HCT116 (cell line): ENCODE measurements around the gene ADRA2A. TPM values are rescaled to one million over a fixed set of nuclear protein-coding genes. Genes with fewer than 3 reads are reported as not detected.

Experiments
- ATAC-seq: fragments of 200-7000 bp; cut with Tn5 transposase; 2 replicates; pipeline ENCODE4 v1.9.1; 2020; ENCODE audit warnings: mild to moderate bottlenecking, moderate library complexity
- BruUV-seq: library from RNA; stranded (reverse); fragments of 400-500 nt; replicated peaks from 2 replicates; lab custom pipeline; 2021; lab: Mats Ljungman, UMichigan
- CTCF ChIA-PET: fragments of 300-600 bp; sonication (Branson Sonifier 250); formaldehyde crosslinking; loops from one replicate; lab custom pipeline; 2021; ENCODE audit warnings: antibody characterized with exemption; lab: Charles Lee
- POLR2A ChIA-PET: fragments of 300-600, 350-600 bp; sonication (Branson Sonifier 250); formaldehyde crosslinking; loops from one replicate; lab custom pipeline; 2021; ENCODE audit warnings: antibody characterized with exemption; lab: Charles Lee
- RAD21 ChIA-PET, 2 experiments: fragments of 300-600 bp; sonication (Branson Sonifier 250); formaldehyde crosslinking; loops; one replicate each; lab custom pipeline; 2023; ENCODE audit warnings: low total read pairs in 2 of 2; ENCODE audit not compliant: uncharacterized antibody in 2 of 2, unreplicated experiment in 2 of 2, low non-redundant PET in 1 of 2; lab: Charles Lee
- DNase-seq: peaks from one replicate; pipeline ENCODE4 v3.0.0-alpha.2; 2010; ENCODE audit warnings: low read depth, low spot score
- H2AFZ ChIP-seq: fragments of 200-600 bp; shearing (Covaris generic), sonication (generic); 2 replicates; pipeline ENCODE4 v1.6.1; 2017; ENCODE audit warnings: low read depth, mixed run types, mixed read lengths, antibody characterized with exemption, low read length; ENCODE audit not compliant: poor library complexity, severe bottlenecking
- H3K27ac ChIP-seq: 2 replicates; pipeline ENCODE4 v1.5.1; 2012; ENCODE audit warnings: low read depth, low read length
- H3K27me3 ChIP-seq: fragments of 200-600 bp; sonication (generic); 2 replicates; pipeline ENCODE4 v1.6.1; 2016; ENCODE audit warnings: mixed run types, low read length, mixed read lengths; ENCODE audit not compliant: insufficient read depth
- H3K36me3 ChIP-seq, 2 experiments: fragments of 200-500 bp in 1 of 2; fragments of 200-600 bp in 1 of 2; sonication (Bioruptor generic) in 1 of 2; sonication (generic) in 1 of 2; 2 replicates each; pipeline versions ENCODE4 v1.5.1 to v1.6.1; 2014 to 2016; ENCODE audit warnings: low read length in 2 of 2, inconsistent platforms in 1 of 2, mixed read lengths in 1 of 2, mixed run types in 1 of 2; ENCODE audit not compliant: insufficient read depth in 2 of 2, control insufficient read depth in 1 of 2
- H3K4me1 ChIP-seq, 2 experiments: fragments of 200-600 bp in 1 of 2; sonication (generic) in 1 of 2; 2 replicates each; pipeline versions ENCODE4 v1.5.1 to v1.6.1; 2012 to 2017; ENCODE audit warnings: low read length in 2 of 2, inconsistent platforms in 1 of 2, mild to moderate bottlenecking in 1 of 2, mixed read lengths in 1 of 2, mixed run types in 1 of 2, moderate library complexity in 1 of 2; ENCODE audit not compliant: insufficient read depth in 2 of 2, control insufficient read depth in 1 of 2
- H3K4me2 ChIP-seq: fragments of 200-600 bp; sonication (generic); 2 replicates; pipeline ENCODE4 v1.6.1; 2017; ENCODE audit warnings: mixed run types, low read length, mixed read lengths
- H3K4me3 ChIP-seq, 2 experiments: fragments of 200-600 bp in 1 of 2; sonication (generic) in 1 of 2; replicated peaks in 1 of 2; 2 replicates each; pipeline ENCODE4 v1.5.1; 2011 to 2016; ENCODE audit warnings: low read length in 2 of 2, control low read depth in 1 of 2, low read depth in 1 of 2, mild to moderate bottlenecking in 1 of 2, mixed read lengths in 1 of 2, mixed run types in 1 of 2
- H3K79me2 ChIP-seq: fragments of 200-600 bp; sonication (generic); 2 replicates; pipeline ENCODE4 v1.6.1; 2017; ENCODE audit warnings: mild to moderate bottlenecking, mixed run types, low read length, moderate library complexity, mixed read lengths; ENCODE audit not compliant: insufficient read depth
- H3K9ac ChIP-seq: fragments of 200-600 bp; sonication (generic); 2 replicates; pipeline ENCODE4 v1.6.1; 2016; ENCODE audit warnings: low read length, mixed read lengths
- H3K9me2 ChIP-seq: fragments of 200-600 bp; sonication (generic), shearing (Covaris generic); 2 replicates; pipeline ENCODE4 v1.6.1; 2017; ENCODE audit warnings: mixed run types, mild to moderate bottlenecking, moderate library complexity; ENCODE audit not compliant: insufficient read depth
- H3K9me3 ChIP-seq, 2 experiments: fragments of 200-500 bp in 1 of 2; fragments of 200-600 bp in 1 of 2; sonication (Bioruptor generic) in 1 of 2; sonication (generic) in 1 of 2; 2 replicates each; pipeline ENCODE4 v1.6.1; 2014 to 2017; ENCODE audit warnings: low read length in 2 of 2, mixed read lengths in 2 of 2, inconsistent platforms in 1 of 2, low read depth in 1 of 2, mild to moderate bottlenecking in 1 of 2, mixed run types in 1 of 2, moderate library complexity in 1 of 2; ENCODE audit not compliant: control insufficient read depth in 1 of 2, insufficient read depth in 1 of 2
- H4K20me1 ChIP-seq: fragments of 200-600 bp; sonication (generic), shearing (Covaris generic); 2 replicates; pipeline ENCODE4 v1.6.1; 2017; ENCODE audit warnings: mixed run types, mild to moderate bottlenecking, moderate library complexity; ENCODE audit not compliant: insufficient read depth
- EGR1 ChIP-seq: IDR thresholded peaks from 2 replicates; pipeline ENCODE4 v1.6.1; 2012; ENCODE audit warnings: low read depth
- ELF1 ChIP-seq: IDR thresholded peaks from 2 replicates; pipeline ENCODE4 v1.6.1; 2012; ENCODE audit warnings: low read depth, borderline replicate concordance
- EZH2 ChIP-seq: fragments of 200-600 bp; sonication (generic); IDR thresholded peaks from 2 replicates; pipeline ENCODE4 v1.6.1; 2017; ENCODE audit warnings: antibody characterized with exemption, mixed run types
- POLR2A ChIP-seq: IDR thresholded peaks from 2 replicates; pipeline ENCODE4 v1.7.0; 2011; ENCODE audit warnings: borderline replicate concordance; ENCODE audit not compliant: insufficient read depth, insufficient read length; ENCODE audit errors: extremely low read depth
- TCF7L2 ChIP-seq: IDR thresholded peaks from 2 replicates; pipeline ENCODE4 v1.7.0; 2011; ENCODE audit warnings: borderline replicate concordance, inconsistent platforms; ENCODE audit not compliant: insufficient read depth, insufficient read length; ENCODE audit errors: extremely low read depth
- YY1 ChIP-seq: IDR thresholded peaks from 2 replicates; pipeline ENCODE4 v1.6.1; 2011; ENCODE audit warnings: low read length, low read depth, moderate library complexity, mild to moderate bottlenecking; ENCODE audit not compliant: insufficient replicate concordance; ENCODE audit errors: extremely low read depth
- ZFX ChIP-seq: fragments of 450-650 bp; IDR thresholded peaks from 2 replicates; pipeline ENCODE4 v1.6.1; 2017
- intact Hi-C: fragments of 100-400 bp; cut with micrococcal nuclease; formaldehyde crosslinking; loops from 2 replicates; pipeline ENCODE4 v1.10.0; 2022
- total RNA-seq: library from RNA; stranded (reverse); gene quantifications from one replicate; pipeline ENCODE4 v1.2.1, GENCODE V29; 2021; ENCODE audit not compliant: unreplicated experiment
- TF ChIP-seq, protein P1 (sequence below): IDR thresholded peaks from 2 replicates; pipeline ENCODE4 v1.6.1; 2012; ENCODE audit warnings: low read depth
- TF ChIP-seq, protein P2 (sequence below): IDR thresholded peaks from 2 replicates; pipeline ENCODE4 v1.6.1; 2012
- TF ChIP-seq, protein P3 (sequence below): IDR thresholded peaks from 2 replicates; pipeline ENCODE4 v1.6.1; 2012

ADRA2A gene
- total RNA-seq, 1 experiment from 2014 or later = 0.15 TPM

DNA sequence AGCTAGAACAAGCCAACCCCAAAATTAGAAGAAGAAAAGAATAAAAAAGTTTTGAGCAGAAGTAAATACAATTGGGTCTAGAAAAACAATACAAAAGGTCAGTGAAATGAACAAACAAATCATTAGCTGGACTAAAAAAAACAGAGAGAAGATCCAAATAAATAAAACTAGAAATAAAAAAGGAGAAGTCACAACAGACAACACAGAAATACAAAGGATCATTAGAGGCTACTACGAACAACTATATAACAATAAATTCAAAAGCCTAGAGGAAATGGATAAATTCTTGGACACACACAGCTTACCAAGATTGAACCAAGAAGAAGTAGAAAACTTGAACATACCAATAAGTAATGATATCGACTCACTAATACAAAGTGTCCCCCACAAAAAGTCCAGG is 13.4 kb upstream of the ADRA2A start:
- H3K9me2 ChIP-seq = no peaks in the 10 kb centered on the region
- no peaks in the 10 kb centered on the region for H3K9me3 ChIP-seq
- no peaks in the 10 kb centered on the region for H3K79me2 ChIP-seq
- DNase-seq = no peak
- H3K4me2 ChIP-seq = no peak overlapping the region
- intact Hi-C loops = no loop called here
- no peaks in the 10 kb centered on the region for H4K20me1 ChIP-seq
- H3K4me3 ChIP-seq = no peak overlapping the region
- no peaks in the 10 kb centered on the region for H3K4me1 ChIP-seq
- no TSS peak for BruUV-seq
- H2AFZ ChIP-seq = no peak overlapping the region
- no peak overlapping the region for H3K27ac ChIP-seq
- POLR2A ChIA-PET = no interaction called here
- no peak for TF ChIP-seq YY1
- TF ChIP-seq ZFX = no peak
- TF ChIP-seq, protein P1, sequence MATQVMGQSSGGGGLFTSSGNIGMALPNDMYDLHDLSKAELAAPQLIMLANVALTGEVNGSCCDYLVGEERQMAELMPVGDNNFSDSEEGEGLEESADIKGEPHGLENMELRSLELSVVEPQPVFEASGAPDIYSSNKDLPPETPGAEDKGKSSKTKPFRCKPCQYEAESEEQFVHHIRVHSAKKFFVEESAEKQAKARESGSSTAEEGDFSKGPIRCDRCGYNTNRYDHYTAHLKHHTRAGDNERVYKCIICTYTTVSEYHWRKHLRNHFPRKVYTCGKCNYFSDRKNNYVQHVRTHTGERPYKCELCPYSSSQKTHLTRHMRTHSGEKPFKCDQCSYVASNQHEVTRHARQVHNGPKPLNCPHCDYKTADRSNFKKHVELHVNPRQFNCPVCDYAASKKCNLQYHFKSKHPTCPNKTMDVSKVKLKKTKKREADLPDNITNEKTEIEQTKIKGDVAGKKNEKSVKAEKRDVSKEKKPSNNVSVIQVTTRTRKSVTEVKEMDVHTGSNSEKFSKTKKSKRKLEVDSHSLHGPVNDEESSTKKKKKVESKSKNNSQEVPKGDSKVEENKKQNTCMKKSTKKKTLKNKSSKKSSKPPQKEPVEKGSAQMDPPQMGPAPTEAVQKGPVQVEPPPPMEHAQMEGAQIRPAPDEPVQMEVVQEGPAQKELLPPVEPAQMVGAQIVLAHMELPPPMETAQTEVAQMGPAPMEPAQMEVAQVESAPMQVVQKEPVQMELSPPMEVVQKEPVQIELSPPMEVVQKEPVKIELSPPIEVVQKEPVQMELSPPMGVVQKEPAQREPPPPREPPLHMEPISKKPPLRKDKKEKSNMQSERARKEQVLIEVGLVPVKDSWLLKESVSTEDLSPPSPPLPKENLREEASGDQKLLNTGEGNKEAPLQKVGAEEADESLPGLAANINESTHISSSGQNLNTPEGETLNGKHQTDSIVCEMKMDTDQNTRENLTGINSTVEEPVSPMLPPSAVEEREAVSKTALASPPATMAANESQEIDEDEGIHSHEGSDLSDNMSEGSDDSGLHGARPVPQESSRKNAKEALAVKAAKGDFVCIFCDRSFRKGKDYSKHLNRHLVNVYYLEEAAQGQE = no peak
- TF ChIP-seq EGR1 = no peak
- no peak for TF ChIP-seq EZH2
- TF ChIP-seq POLR2A = no peak
- H3K9ac ChIP-seq = no peak overlapping the region
- H3K27me3 ChIP-seq = peaks cover 7% of the 10 kb centered on the region; the same call in 1 of the 2 replicates
- no peak for ATAC-seq
- no peaks in the 10 kb centered on the region for H3K36me3 ChIP-seq
- RAD21 ChIA-PET = no interaction called here
- CTCF ChIA-PET = no interaction called here

DNA sequence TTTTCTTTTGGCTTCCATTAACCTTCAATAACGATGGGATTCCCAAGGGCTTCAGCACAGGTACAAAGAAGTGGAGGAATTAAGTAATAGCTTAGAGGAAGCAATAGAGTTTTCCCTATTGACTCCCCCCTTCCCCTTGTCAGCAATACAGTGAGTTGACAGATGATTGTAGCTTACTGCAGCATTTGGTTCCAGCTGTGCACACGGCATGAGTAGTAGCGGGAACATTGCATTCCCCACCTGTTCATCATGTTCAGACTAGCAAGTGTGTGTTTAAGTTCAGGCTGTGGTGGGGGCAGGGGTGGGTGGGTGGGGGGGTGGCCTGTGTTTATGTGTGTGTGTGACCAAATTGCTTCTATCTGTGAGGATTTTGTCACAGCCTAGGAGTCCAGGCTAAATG is 4.6 kb upstream of the ADRA2A start:
- peaks cover 36% of the 10 kb centered on the region; the same call in 1 of the 2 replicates for H3K27me3 ChIP-seq
- DNase-seq = no peak
- no peak overlapping the region for H2AFZ ChIP-seq
- H3K79me2 ChIP-seq = no peaks in the 10 kb centered on the region
- no TSS peak for BruUV-seq
- CTCF ChIA-PET = interaction anchor here (1.0 kb wide), 1 partner anchor 326 kb away, joined by 5 read pairs; no protein-coding TSS in a partner anchor
- TF ChIP-seq, protein P1 = no peak
- TF ChIP-seq, protein P2, sequence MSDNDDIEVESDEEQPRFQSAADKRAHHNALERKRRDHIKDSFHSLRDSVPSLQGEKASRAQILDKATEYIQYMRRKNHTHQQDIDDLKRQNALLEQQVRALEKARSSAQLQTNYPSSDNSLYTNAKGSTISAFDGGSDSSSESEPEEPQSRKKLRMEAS = no peak
- TF ChIP-seq ELF1 (no peak), TCF7L2 (no peak), POLR2A (no peak)
- TF ChIP-seq, protein P3, sequence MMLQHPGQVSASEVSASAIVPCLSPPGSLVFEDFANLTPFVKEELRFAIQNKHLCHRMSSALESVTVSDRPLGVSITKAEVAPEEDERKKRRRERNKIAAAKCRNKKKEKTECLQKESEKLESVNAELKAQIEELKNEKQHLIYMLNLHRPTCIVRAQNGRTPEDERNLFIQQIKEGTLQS = no peak
- H3K9ac ChIP-seq = no peak overlapping the region
- H3K4me3 ChIP-seq = no peak overlapping the region
- H3K36me3 ChIP-seq = no peaks in the 10 kb centered on the region
- no peaks in the 10 kb centered on the region; a peak in 1 of 4 replicates for H3K4me1 ChIP-seq
- no peak overlapping the region for H3K4me2 ChIP-seq
- no peaks in the 10 kb centered on the region for H3K9me3 ChIP-seq
- POLR2A ChIA-PET = no interaction called here
- intact Hi-C loops = loop anchor here (10.0 kb wide), 1 partner anchor 327 kb away; no protein-coding TSS in a partner anchor
- H4K20me1 ChIP-seq = no peaks in the 10 kb centered on the region
- RAD21 ChIA-PET = no interaction called here
- no peaks in the 10 kb centered on the region for H3K9me2 ChIP-seq
- no peak for ATAC-seq
- H3K27ac ChIP-seq = no peak overlapping the region
